Measurements from ENCODE around the gene OR4E1.

GRCh38 chr14:21647380-21647779 is 26.2 kb downstream of the OR4E1 start:
- TF ChIP-seq POLR2AphosphoS5 (IDR thresholded peaks at IDR 0.05) (no peak), CTCF (IDR thresholded peaks at IDR 0.05 in 8 of 11, conservative IDR thresholded peaks at IDR 0.05 in 3 of 11) (no peak)

Data from spleen (tissue), 7 donors.